Stimulated activated CD4-positive, alpha-beta T cell treated with anti-CD3 and anti-CD28 coated beads, Interleukin-1b, Interleukin-23, amount 100 ng/mL, for 4 hours (primary cell): ENCODE results near the gene RFNG.

Experiments used
- DNase-seq, 2 donors: peaks; one replicate each; pipeline ENCODE4 v3.0.0-alpha.2; 2020; ENCODE audit warnings: low read depth in 2 of 2

RFNG gene, protein sequence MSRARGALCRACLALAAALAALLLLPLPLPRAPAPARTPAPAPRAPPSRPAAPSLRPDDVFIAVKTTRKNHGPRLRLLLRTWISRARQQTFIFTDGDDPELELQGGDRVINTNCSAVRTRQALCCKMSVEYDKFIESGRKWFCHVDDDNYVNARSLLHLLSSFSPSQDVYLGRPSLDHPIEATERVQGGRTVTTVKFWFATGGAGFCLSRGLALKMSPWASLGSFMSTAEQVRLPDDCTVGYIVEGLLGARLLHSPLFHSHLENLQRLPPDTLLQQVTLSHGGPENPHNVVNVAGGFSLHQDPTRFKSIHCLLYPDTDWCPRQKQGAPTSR

GRCh38 chr17:82051776-82052637 lies at the start of gene RFNG, which contains the start of gene GPS1:
Gene RFNG (minus strand): TSS chr17:82051811. CDS start chr17:82051766, 45 bp downstream.
Gene GPS1 (plus strand): TSS chr17:82051898. CDS start chr17:82051932, 34 bp downstream.
- DNase-seq: peak; percentile 67 to 87

- no peak for DNase-seq
Measured at GRCh38 chr17:82101301-82101715, 49.7 kb upstream of the RFNG start.

- DNase-seq: no peak
Measured at GRCh38 chr17:82100502-82101298, 49.1 kb upstream of the RFNG start.

GRCh38 chr17:82098939-82099763 lies 47.5 kb upstream of the RFNG start:
- DNase-seq: no peak

GRCh38 chr17:82098169-82098938 lies 46.7 kb upstream of the RFNG start, which contains the start of gene FASN:
Gene FASN (minus strand): TSS chr17:82098236. CDS start chr17:82096445, 1,791 bp downstream.
- peak; percentile 89 to 96 for DNase-seq

DNA sequence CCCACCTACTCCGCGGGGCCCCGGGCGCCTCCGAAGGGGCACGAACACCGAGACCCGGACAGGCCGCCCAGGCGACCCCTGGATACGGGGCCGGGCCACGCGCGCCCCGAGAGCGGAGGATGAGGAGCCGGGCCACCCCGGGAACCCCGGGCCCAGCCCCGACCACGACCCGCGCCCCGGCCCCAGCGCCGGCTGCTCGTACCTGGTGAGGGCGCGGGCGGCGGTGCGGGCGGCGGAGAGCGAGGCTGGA lies 46.2 kb upstream of the RFNG start:
- no peak for DNase-seq

GRCh38 chr17:82097184-82097918 lies 45.7 kb upstream of the RFNG start:
- peak in 1 of 2 donors; percentile 38 for DNase-seq

DNA sequence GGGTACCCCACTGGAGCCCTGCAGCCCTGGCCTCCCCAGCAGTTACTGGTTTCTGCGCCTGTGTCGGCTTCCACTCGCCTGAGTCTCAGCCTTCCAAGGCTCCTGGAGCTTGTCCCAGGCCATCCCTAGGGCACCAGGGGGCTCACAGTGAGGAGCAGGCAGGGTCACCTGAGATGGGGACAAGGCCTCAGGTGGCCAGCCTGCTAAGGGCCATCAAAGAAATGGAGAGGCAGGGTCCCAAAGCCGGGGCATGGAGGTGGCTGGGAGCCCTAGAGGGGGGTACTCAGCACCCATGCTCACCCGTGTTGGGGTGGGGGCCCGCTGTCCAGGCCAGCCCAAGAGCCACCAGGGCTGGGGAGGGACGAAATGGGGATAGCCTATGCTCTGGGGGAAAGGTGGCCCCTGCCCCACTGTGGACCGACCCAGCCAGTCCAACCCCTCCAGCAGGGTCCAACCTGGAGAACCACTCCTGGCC lies 45.1 kb upstream of the RFNG start:
- no peak for DNase-seq

GRCh38 chr17:82095777-82096708 lies 44.4 kb upstream of the RFNG start:
- no peak for DNase-seq

DNA sequence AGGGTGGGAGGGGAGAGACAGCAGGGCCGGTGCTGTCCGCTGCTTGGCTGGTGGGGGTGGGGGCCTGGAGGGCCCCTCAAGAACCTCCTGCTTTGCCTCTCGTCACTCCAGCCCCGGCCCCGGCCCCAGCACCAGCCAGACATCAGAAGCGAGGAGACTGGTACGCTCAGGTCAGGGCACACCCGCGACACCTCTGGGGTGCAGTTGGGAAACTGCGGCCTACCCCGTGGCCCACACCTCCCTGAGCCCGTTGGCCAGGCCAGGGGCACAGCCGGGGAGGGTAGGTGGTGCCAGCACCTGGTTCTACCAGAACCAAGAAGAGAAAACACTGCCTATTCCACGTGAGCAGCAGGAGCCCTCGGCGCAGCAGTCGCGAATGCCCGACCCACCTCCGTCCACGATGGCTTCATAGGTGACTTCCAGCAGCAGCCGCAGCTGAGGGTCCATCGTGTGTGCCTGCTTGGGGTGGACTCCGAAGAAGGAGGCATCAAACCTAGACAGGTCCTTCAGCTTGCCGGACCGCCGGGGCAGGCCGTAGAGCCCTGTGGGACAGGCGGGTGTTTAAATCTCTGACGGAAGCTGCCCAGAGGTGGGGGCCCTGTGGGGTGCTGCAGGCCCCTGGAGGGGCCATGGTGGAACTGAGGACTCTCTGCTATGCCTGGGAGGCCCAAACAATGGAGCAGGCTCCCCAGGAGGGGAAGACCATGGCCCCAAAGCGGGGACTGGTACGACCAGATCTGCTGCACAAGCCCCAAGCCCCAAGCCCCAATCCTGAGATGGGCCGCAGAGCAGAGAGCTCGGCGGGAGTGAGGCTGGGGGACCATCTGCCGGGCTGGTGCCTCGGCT lies 43.5 kb upstream of the RFNG start:
- DNase-seq: no peak

DNA sequence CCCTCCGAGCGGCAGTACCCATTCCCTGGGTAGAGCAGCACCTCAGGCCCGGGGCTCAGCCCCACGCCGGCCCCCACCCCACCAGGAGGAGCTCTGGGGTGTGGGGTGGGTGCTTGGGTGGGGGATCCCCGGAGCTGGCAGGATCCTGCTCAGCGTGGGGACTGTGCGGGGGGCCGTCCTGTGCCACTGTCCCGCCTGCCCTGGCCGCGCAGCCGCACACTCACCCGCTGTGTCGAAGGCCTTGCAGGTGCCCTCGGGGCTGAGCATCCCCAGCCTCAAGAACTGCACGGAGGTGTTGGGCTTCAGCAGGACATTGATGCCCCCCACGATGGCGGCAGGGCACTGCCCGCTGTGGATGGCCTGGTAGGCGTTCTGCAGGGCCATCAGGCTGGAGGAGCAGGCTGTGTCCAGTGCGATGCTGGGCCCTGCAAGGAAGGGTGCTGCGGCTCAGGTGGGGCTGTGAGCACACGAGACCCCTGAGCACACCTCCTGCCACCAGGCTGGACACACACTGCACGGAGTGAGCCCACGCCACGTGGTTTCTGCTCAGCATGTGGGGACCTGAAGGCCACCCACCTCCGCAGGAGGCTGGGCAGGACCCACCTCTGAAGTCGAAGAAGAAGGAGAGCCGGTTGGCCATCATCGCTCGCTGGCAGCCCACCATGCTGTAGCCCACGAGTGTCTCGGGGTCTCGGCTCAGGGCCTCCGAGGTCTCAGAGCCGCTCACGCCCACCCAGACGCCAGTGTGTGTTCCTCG lies 41.6 kb upstream of the RFNG start:
- no peak for DNase-seq

- DNase-seq: no peak
Measured at GRCh38 chr17:82092628-82092994, 41.0 kb upstream of the RFNG start.

DNA sequence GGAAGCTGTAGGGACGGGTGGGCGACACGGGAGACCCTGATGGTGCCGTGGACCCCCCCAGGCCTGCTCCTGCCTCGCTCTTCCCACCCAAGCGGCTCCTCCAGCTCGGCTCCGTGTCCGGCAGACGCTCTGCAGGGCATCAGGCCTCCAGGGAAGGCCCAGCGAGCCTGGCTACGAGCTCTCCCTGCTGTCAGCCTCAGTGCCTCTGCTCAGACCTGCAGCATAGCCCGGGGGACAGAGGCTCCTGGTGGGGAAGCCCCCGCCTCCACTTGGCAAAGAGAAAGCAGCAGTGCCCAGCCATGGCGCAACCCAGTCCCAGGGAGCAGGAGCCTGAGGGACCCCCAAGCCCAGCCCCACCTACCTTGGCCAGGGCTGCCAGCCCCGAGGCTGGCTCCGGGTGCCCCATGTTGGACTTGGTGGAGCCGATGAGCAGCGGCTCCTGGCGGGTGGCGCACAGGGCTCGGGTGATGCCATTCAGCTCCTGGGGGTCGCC lies 40.5 kb upstream of the RFNG start:
- DNase-seq: no peak

DNA sequence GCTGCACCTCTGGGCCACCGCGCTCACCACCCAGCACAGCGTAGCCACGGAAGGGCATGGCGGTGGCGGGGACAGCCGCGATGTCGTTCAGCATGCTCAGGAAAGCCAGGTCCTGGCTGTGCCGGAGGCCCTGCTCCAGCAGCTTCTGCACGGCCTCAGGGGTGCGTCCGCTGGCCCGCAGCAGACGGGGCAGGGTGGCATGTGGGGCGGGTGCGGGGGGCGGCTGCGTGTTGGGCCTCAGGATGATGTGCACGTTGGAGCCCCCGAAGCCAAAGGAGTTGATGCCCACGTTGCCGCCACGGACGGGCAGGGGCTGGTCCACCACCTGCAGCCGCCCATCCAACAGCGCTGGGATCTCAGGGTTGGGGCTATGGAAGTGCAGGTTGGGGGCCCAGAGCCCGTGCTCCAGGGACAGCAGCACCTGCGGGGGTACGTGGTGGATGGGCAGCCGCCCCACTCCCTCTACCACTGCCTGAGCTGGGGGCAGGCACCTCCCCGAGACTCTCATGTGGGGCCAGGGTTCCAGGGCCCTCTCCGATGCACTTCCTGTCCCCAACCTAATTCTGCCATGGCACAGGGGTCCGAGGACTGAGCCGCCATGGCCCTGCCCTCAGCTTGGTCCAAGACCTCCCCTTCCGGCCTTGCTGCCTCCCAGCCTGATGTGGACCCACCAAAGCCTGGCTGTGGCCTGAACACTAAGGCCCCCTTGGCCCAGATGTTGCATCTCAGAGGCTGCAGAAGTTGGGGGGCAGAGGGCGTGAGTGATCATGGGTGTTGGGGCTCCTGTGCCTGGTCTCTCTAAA lies 39.9 kb upstream of the RFNG start:
- no peak for DNase-seq

DNA sequence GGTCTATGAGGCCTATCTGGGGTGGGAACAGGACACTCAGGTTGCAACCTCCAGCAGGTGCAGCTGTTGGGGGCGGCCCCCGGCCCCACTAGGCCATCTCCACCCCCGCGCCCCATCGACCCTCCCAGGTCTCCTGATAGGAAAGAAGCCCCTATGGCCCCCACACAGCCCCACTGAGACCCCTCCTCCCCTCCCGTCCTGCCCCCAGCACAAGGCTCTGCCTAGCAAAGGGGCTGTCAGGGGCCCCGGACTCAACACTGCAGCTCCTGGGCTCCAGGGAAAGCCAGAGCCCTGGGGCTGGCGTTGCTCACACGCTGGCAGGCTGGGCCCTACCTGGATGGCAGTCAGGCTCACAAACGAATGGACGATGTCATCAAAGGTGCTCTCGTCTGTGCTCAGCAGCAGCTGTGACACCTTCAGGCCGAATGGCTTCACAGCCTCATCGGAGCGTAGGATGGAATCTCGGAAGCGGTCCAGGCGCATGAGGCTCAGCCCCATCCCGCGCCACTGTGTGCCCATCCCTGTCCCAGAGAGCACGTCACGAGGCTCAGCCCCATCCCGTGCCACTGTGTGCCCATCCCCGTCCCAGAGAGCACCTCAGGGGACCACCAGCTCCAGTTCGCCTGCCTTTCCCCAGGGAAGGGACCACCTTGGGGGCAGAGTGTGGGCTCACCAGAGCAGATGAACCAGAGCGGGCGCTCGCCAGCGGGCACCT lies 39.1 kb upstream of the RFNG start:
- DNase-seq: no peak
